ENCODE measurements around the gene IGDCC3. TPM values are rescaled to one million over a fixed set of nuclear protein-coding genes. Genes with fewer than 3 reads are reported as not detected.

The IGDCC3 gene
- total RNA-seq, 1 experiment from 2014 or later: 53.5 TPM

- H3K27me3 Mint-ChIP-seq (ENCODE audit: low read depth): peaks cover 15% of the 10 kb centered on the region
- H3K36me3 Mint-ChIP-seq: peaks cover 8% of the 10 kb centered on the region
- ATAC-seq: no peak
- POLR2A ChIA-PET: no interaction called here
- DNase-seq (ENCODE audit: low spot score): no peak
- H3K9me3 Mint-ChIP-seq: no peaks in the 10 kb centered on the region
- no peak for TF ChIP-seq MAX (CRISPR knock-in tag; IDR thresholded peaks at IDR 0.05)
- TF ChIP-seq IRF2 (CRISPR knock-in tag; IDR thresholded peaks at IDR 0.05; ENCODE audit: borderline replicate concordance, low read depth): no peak
- TF ChIP-seq ZNF416 (CRISPR knock-in tag; IDR thresholded peaks at IDR 0.05): no peak
- TF ChIP-seq IRF1 (CRISPR knock-in tag; IDR thresholded peaks at IDR 0.05): no peak
- no peak for TF ChIP-seq CREM (CRISPR knock-in tag; IDR thresholded peaks at IDR 0.05)
- TF ChIP-seq PRDM15 (CRISPR knock-in tag; IDR thresholded peaks at IDR 0.05): no peak
- no peak for TF ChIP-seq NR1H2 (CRISPR knock-in tag; IDR thresholded peaks at IDR 0.05)
- no peak for TF ChIP-seq ZNF671 (CRISPR knock-in tag; IDR thresholded peaks at IDR 0.05)
- TF ChIP-seq RELA (CRISPR knock-in tag; IDR thresholded peaks at IDR 0.05; ENCODE audit: borderline replicate concordance): no peak
- no peak for TF ChIP-seq ZMAT4 (CRISPR knock-in tag; IDR thresholded peaks at IDR 0.05)
- TF ChIP-seq ZNF138 (CRISPR knock-in tag; conservative IDR thresholded peaks at IDR 0.05): no peak
- TF ChIP-seq FOXK1 (CRISPR knock-in tag; IDR thresholded peaks at IDR 0.05): no peak
- no peak overlapping the region for H3K4me3 Mint-ChIP-seq
- H3K27ac Mint-ChIP-seq: no peak overlapping the region
- peaks cover 23% of the 10 kb centered on the region for H3K4me1 Mint-ChIP-seq
- CTCF ChIA-PET: no interaction called here
Observed at GRCh38 chr15:65344914-65345275, 32.9 kb downstream of the IGDCC3 start.

- no peak for DNase-seq (ENCODE audit: low spot score)
- Mint-ChIP-seq H3K4me1 (peaks cover 28% of the 10 kb centered on the region), H3K4me3 (no peak overlapping the region), H3K27ac (no peak overlapping the region), H3K9me3 (no peaks in the 10 kb centered on the region), H3K36me3 (0 out of 2 replicates have a peak, but pooled peaks cover 2% of the 10 kb centered on the region), H3K27me3 (ENCODE audit: low read depth) (peaks cover 10% of the 10 kb centered on the region)
- ChIA-PET POLR2A (no interaction called here), CTCF (no interaction called here)
- TF ChIP-seq AR (CRISPR knock-in tag; IDR thresholded peaks at IDR 0.05): no peak
- TF ChIP-seq FOXK1 (CRISPR knock-in tag; IDR thresholded peaks at IDR 0.05): no peak
- no peak for TF ChIP-seq CBFB (CRISPR knock-in tag; IDR thresholded peaks at IDR 0.05; ENCODE audit: low read depth)
- no peak for TF ChIP-seq NFE2L1 (CRISPR knock-in tag; IDR thresholded peaks at IDR 0.05)
- no peak for TF ChIP-seq GRHL2 (CRISPR knock-in tag; IDR thresholded peaks at IDR 0.05; ENCODE audit: insufficient replicate concordance, severe bottlenecking)
- no peak for TF ChIP-seq KAT7 (CRISPR knock-in tag; IDR thresholded peaks at IDR 0.05; ENCODE audit: borderline replicate concordance)
- no peak for TF ChIP-seq MYBL2 (CRISPR knock-in tag; IDR thresholded peaks at IDR 0.05)
- TF ChIP-seq ATF3 (CRISPR knock-in tag; conservative IDR thresholded peaks at IDR 0.05): no peak
- no peak for TF ChIP-seq TCF7 (CRISPR knock-in tag; IDR thresholded peaks at IDR 0.05; ENCODE audit: low read depth)
- no peak for ATAC-seq
Observed at GRCh38 chr15:65344214-65344913, 33.4 kb downstream of the IGDCC3 start.
